UCSD-AML1 (cell line): Measurements from ENCODE around the gene SMC1B.
"Not testable (repeated sequence)": the region's sequence is repeated elsewhere in the genome, so short reads cannot be mapped to it uniquely, and the experiment has no call there.

Experiments
- DNase-seq: peaks from one replicate; lab custom pipeline; 2025; ENCODE audit not compliant: unreplicated experiment; lab: John Stamatoyannopoulos, UW

SMC1B gene

DNA sequence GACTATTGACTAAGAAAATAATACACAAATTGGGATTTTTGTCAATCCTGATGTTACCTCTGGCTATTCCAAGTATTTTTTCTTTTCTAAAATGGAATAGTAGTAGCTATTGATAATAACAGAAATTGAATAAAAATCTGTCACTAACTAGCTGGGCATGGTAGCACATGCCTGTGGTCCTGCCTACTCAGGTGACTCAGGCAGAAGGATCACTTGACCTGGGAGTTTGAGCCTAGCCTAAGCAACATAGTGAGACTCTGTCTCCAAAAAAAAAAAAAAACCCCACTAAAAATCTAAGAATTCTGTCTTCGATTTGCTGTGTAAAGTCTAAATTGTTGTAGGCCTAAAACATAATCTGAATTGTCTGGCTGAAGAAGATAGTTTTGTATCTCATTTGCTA lies 61.4 kb downstream of the SMC1B start:
- DNase-seq = no peak

DNA sequence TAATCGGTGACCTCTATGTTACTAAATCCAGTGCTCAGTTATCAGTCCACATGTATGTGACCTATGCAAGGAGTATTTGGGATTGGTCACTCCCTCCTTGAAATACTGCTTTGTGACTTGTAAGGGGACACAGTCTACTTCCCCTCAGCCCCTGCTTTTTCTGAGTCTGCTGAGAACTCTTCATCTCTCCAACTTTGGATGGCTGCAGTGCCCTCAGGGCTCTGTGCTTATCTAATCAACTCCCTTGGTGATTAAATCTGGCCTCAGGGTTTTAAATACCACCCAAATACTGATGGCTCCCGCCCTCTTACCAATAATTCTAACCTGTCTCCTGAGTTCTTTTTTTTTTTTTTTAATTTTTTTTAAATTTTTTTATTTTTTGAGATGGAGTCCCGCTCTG lies 63.5 kb downstream of the SMC1B start:
- DNase-seq = no peak

DNA sequence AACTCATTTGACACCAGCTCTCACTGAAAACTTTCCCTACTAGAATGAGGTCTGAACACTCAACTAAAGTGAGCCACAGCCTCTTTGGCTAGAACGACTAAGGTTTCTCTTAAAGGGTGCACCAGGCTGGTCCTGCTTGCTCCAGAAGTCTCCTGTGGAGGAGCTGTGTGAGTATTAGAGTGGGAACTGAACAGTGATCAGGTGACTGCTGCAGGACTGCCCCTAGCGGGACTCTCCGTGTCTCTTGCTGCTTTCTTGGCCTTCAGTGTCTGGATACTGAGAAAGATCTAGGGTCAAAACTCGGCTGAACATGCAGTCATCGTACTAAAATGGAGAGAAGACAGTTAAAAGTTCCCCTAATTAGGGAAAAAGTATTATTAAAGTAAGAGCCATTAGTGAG lies 69.1 kb downstream of the SMC1B start:
- DNase-seq = no peak

DNA sequence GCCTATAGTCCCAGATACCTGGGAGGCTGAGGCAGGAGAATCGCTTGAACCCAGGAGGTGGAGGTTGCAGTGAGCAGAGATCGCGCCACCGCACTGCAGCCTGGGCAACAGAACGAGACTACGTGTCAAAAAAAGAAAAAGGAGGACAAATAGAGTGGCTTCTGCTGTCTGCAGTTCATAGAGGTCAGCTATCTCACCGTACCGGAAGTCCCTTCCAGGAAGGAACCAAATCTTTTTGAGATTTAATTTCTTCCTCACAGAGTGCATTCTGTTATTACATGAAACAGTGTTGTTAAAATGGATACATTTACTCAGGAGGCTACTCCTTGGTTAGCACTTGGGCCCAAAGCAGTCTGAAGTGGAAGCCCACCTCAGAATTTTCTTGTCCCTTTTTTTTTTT lies 70.3 kb downstream of the SMC1B start:
- DNase-seq = no peak

DNA sequence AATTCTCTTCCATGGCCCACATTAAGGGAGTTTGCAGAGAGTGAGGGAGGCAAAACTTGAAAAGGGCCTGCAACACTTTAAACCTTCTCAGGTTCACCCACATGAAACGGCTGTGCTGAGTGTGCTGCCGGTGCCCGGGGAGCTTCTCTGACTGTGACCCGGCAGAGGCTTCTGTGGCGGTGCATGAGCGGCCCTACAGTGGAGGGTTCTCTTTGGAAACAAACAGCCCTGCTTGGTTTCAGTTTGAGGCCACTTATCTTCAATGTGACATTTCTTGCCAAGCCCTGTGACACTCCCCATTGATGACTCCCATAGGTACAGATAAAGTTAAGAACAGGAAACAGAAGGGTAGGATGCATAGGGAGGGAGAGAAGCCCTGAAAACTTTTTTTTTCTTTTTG lies 71.9 kb downstream of the SMC1B start:
- DNase-seq = no peak

GRCh38 chr22:45340323-45340722 lies 73.1 kb downstream of the SMC1B start:
- no peak for DNase-seq

DNA sequence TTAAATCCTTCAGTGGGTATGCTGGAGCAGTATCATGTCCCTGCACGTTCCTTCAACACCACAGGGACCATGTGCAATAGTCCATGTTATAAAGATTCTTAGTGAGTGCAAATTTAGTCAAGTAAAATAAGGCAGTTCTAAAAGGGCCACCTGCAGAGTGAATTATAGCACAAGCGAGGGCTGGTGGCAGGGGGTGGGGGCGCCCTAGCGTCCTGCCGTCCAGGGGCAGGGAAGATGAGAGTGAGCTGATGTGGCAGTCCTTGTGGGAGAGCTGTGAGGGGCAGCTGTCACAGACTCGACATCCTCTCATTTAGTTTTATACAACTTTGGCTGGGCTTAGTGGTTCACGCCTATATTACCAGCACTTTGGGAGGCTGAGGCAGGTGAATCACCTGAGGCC lies 74.6 kb downstream of the SMC1B start:
- no peak for DNase-seq

- DNase-seq = no peak
Measured at GRCh38 chr22:45337536-45337935, 75.9 kb downstream of the SMC1B start.

- no peak for DNase-seq
Measured at GRCh38 chr22:45336971-45337431, 76.4 kb downstream of the SMC1B start.

DNA sequence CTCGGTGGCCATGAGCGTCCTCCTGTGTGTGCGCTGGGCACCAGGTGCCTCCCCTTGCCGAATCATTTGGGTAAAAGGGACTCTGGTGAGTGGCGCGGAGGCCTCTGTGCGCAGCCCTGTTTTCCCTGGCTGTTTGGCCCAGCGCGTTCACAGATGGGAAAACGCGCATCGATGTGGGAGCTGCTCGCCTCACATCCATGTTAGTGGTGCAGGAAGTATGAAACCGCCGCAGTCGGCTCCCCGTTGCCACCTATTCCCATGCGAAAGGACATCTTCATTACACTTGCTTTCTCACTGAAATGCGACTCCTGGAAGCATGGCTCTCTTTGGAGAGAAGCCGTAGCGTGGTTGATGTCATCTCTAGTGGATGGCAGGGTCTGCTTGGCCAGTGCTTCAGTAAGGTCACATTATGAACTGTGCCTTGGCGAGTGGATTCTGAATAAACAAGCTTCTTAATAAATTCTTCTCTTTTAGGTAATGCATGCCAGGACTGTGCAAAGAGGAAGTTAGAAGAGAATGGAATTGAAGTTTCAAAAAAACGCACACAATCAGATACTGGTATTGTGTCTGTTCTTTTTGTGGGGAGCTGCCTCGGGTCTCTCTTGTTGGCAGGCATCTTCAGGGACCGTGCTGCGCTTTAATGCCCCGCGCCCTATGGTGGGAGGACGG lies 77.4 kb downstream of the SMC1B start:
- no peak for DNase-seq

DNA sequence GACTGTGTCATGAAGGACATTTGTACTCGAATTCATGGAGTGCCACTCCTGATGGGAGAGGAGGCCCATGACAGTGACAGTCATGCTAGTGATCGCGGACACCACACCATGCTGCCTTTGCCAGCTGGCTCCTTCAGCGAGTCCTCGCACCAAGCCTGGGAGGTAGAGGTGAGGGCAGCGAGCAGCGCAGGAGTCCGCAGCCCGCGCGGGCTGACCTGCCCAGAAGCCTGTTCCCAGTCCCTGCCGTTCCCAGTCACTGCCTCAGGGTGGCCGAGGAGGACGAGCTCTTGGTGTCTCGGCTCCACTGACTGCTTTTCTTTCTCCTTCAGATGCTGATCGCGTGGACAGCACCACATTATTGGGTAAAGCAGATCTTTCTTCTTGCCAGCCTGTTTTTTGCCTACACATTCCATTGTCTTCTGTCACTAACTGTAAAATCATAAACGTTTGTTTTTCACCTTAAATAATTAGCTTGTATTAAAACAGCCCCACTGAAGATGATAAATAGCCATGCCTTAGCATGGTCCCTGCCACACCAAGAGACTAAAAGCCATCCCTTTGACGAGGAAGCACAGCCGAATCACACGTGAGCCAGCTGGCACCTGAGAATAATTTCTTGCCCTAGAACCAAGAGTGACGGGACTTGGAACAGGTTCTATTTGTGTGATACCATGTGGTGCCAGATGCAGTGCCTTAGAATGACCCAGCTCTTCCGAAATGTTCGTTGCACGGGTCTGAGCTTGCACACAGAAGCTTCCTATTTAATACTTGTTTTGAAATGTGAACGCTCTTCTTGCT lies 78.2 kb downstream of the SMC1B start:
- DNase-seq = no peak

- no peak for DNase-seq
Measured at GRCh38 chr22:45334528-45334927, 78.9 kb downstream of the SMC1B start.

DNA sequence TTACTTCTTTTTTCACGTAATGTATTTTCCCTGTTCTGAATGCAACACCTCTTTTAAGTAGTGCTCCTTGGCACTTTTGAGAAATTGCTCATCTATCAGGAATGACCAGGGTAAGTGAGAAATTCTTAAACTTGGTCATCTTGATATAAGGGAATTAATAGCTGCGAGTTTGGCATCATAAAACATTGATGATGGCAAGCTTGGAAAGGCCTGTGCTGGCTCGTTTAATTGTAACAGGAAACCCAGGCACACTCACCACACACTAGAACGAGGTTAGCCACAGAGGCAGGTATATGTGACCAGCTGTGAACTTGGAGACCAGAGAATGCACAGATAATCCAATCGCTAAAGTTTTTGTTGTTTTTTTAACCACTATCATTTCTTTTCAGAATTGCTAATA lies 79.3 kb downstream of the SMC1B start:
- no peak for DNase-seq

- DNase-seq = no peak
Measured at GRCh38 chr22:45332001-45332400, 81.4 kb downstream of the SMC1B start.

DNA sequence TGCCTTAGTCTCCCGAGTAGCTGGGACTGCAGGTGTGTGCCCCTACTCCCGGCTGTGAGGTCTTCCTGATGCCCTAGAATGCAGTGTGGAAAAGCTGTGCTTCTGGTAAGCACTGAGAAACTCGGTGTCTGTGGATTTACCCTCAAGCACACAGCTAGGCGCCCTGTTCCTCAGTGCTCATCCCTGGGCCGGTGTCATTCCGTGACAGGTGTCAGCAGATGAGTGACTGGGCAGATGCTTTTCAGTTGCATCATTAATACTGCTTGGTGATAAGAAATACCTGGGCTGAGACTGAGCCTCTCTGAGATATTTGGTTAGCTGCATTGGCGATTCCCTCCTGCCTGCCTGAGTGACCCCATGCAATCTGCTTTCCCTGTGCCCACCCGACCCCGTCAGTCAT lies 81.9 kb downstream of the SMC1B start:
- no peak for DNase-seq

GRCh38 chr22:45330548-45330947 lies 82.9 kb downstream of the SMC1B start:
- no peak for DNase-seq

DNA sequence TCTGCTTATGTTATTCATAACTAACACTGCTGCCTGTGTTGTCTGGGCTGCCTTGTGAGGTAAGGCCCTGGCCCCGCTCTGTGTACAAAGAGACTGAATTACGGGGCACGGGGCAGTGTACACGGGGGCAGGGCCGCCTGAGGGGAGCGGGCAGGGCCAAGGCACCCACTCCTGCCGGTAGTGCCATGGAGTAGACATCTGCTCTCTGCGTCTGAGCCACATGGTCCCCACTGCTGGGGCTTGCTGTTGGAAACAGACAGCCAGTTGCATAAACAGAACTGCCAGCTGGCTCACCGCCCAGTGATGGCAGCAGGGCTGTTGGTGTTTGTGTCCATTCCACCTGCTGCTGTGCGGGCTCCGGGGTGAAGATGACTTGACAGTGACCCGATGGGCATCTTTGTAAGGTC lies 83.9 kb downstream of the SMC1B start:
- no peak for DNase-seq

GRCh38 chr22:45328822-45329529 lies 84.4 kb downstream of the SMC1B start:
- no peak for DNase-seq

- not testable (repeated sequence) for DNase-seq
Measured at GRCh38 chr22:45328261-45328660, 85.1 kb downstream of the SMC1B start.

DNA sequence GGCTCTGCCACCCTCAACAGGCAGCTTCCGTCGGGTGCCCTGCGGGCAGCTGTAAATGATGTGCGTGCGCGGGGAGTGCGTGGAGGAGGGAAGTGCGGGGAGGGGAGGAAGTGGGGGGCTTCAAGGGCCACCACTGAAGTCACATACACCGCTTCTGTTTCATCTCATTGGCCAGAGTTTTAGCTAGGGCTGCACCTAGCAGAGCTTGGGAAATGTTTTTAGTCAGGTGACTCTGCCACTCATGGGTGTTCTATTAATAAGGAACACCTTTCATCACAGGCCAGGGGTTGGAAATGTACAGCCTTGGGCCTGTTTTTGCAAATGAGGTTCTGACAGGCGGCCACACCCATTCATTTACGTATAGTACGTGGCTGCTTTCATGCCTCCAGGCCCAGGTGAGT lies 89.1 kb downstream of the SMC1B start:
- DNase-seq = no peak

GRCh38 chr22:45323695-45324094 lies 89.7 kb downstream of the SMC1B start:
- no peak for DNase-seq
